GM12891 (cell line): ENCODE results near the gene GPR15LG.
"Not testable (repeated sequence)": the region's sequence is repeated elsewhere in the genome, so short reads cannot be mapped to it uniquely, and the experiment has no call there.

ENCODE experiments used
- DNase-seq: peaks from one replicate; pipeline ENCODE4 v3.0.0; 2011; ENCODE audit warnings: low spot score; ENCODE audit not compliant: insufficient read length
- FAIRE-seq: peaks from 2 replicates; lab custom pipeline; 2011; peaks lifted over from hg19 to GRCh38; lab: Jason Lieb, UNC
- PAX5 ChIP-seq: IDR thresholded peaks from 2 replicates; pipeline ENCODE4 v1.6.1; 2011; ENCODE audit warnings: low read length, moderate library complexity, mild to moderate bottlenecking; ENCODE audit not compliant: insufficient read depth, severe bottlenecking
- POLR2A ChIP-seq: IDR thresholded peaks from 2 replicates; pipeline ENCODE4 v1.6.1; 2011; ENCODE audit warnings: low read depth, low read length, control low read depth
- POLR2AphosphoS5 ChIP-seq: IDR thresholded peaks from 2 replicates; pipeline ENCODE4 v1.6.1; 2011; ENCODE audit warnings: low read depth, low read length, control low read depth
- POU2F2 ChIP-seq: IDR thresholded peaks from 2 replicates; pipeline ENCODE4 v1.6.1; 2011; ENCODE audit warnings: low read depth, mild to moderate bottlenecking, control low read depth, low read length, moderate library complexity
- SPI1 ChIP-seq: IDR thresholded peaks from 2 replicates; pipeline ENCODE4 v1.6.1; 2011; ENCODE audit warnings: low read depth, low read length, control low read depth
- TAF1 ChIP-seq: IDR thresholded peaks from 2 replicates; pipeline ENCODE4 v1.6.1; 2011; ENCODE audit warnings: low read depth, low read length, control low read depth

GPR15LG gene

GRCh38 chr10:84177541-84178141 lies 4.0 kb downstream of the GPR15LG start:
- TF ChIP-seq SPI1, result peak; percentile 71
- TF ChIP-seq POU2F2, result no peak
- FAIRE-seq (no peak), DNase-seq (no peak)

- DNase-seq (no peak), FAIRE-seq (peak; percentile 99)
- TF ChIP-seq POU2F2 (no peak), PAX5 (no peak), POLR2A (no peak)
Observed at GRCh38 chr10:84178160-84178609, 4.6 kb downstream of the GPR15LG start.

- FAIRE-seq, result peak; percentile 55
- no peak for DNase-seq
- TF ChIP-seq POU2F2 (peak; percentile 87), POLR2AphosphoS5 (no peak), TAF1 (no peak)
Observed at GRCh38 chr10:84179059-84179710, 5.6 kb downstream of the GPR15LG start.

GRCh38 chr10:84180386-84180785 lies 6.8 kb downstream of the GPR15LG start:
- FAIRE-seq, DNase-seq: not testable (repeated sequence)

GRCh38 chr10:84181631-84182030 lies 8.0 kb downstream of the GPR15LG start:
- DNase-seq (no peak), FAIRE-seq (no peak)
- TF ChIP-seq PAX5 (no peak), TAF1 (no peak), POLR2A (no peak), SPI1 (no peak), POU2F2 (no peak), POLR2AphosphoS5 (no peak)

- TF ChIP-seq PAX5, result no peak
- TF ChIP-seq POLR2A, result no peak
- no peak for TF ChIP-seq TAF1
- no peak for TF ChIP-seq POLR2AphosphoS5
- FAIRE-seq (no peak), DNase-seq (no peak)
Observed at GRCh38 chr10:84184517-84184916, 10.9 kb downstream of the GPR15LG start.

- FAIRE-seq (no peak), DNase-seq (no peak)
- TF ChIP-seq POLR2A (no peak), POLR2AphosphoS5 (no peak), PAX5 (no peak), POU2F2 (no peak), SPI1 (no peak), TAF1 (no peak)
Observed at GRCh38 chr10:84185526-84186175, 12.1 kb downstream of the GPR15LG start.

- FAIRE-seq, result no peak
Observed at GRCh38 chr10:84188815-84189214, 15.2 kb downstream of the GPR15LG start.

GRCh38 chr10:84190621-84191020 lies 17.0 kb downstream of the GPR15LG start:
- no peak for DNase-seq
- TF ChIP-seq POU2F2 (no peak), TAF1 (no peak), POLR2AphosphoS5 (no peak), PAX5 (no peak), POLR2A (no peak), SPI1 (no peak)
- FAIRE-seq, result no peak

More at GRCh38 chr10:84188815-84189214, 15.2 kb downstream of the GPR15LG start:
- DNase-seq, result no peak
- TF ChIP-seq POU2F2, result no peak
- no peak for TF ChIP-seq PAX5

GRCh38 chr10:84191106-84191505 lies 17.5 kb downstream of the GPR15LG start:
- no peak for TF ChIP-seq POU2F2
- no peak for TF ChIP-seq SPI1
- TF ChIP-seq POLR2AphosphoS5, result no peak
- no peak for TF ChIP-seq POLR2A
- no peak for TF ChIP-seq PAX5
- no peak for TF ChIP-seq TAF1
- DNase-seq (no peak), FAIRE-seq (no peak)

GRCh38 chr10:84193327-84193726 lies 19.7 kb downstream of the GPR15LG start:
- FAIRE-seq, result no peak
- DNase-seq, result no peak
- no peak for TF ChIP-seq POLR2AphosphoS5
- TF ChIP-seq POLR2A, result no peak
- no peak for TF ChIP-seq TAF1
- TF ChIP-seq PAX5, result no peak
- no peak for TF ChIP-seq POU2F2
- TF ChIP-seq SPI1, result no peak
